ENCODE results near the gene UXT. TPM values are rescaled to one million over a fixed set of nuclear protein-coding genes. Genes with fewer than 3 reads are reported as not detected.

Gene UXT
- polyA plus RNA-seq, 4 donors: 131 to 221 (median 168) TPM

- Histone ChIP-seq H3K4me1 (ENCODE audit: control insufficient read depth in 3 of 3, insufficient read depth in 2 of 3, low read depth in 1 of 3, low read length in 2 of 3) (no peaks in the 10 kb centered on the region), H3K27ac (ENCODE audit: low read depth in 1 of 3, low read length in 2 of 3) (no peak within 1 kb of the TSS), H3K36me3 (ENCODE audit: control insufficient read depth in 3 of 3, insufficient read depth in 2 of 3, low read depth in 1 of 3, low read length in 3 of 3) (no peaks in the 10 kb centered on the region), H3K27me3 (ENCODE audit: control insufficient read depth in 3 of 3, insufficient read depth in 3 of 3, low read length in 3 of 3) (peaks cover 0 to 19% (median 0%) of the 10 kb centered on the region in 3 donors), H3K4me3 (ENCODE audit: low read depth in 1 of 3, low read length in 3 of 3) (peak within 1 kb of the TSS in 2 of 3 donors; percentile 13 to 21), H3K9me3 (ENCODE audit: control insufficient read depth in 2 of 2, insufficient read depth in 1 of 2, low read depth in 1 of 2, low read length in 1 of 2) (no peaks in the 10 kb centered on the region)
- DNase-seq (peak; percentile 43 to 84), FAIRE-seq (no peak)
- WGBS, 3 donors: 1 to 51% (median 16%) methylated on average over 30 to 87 of the region's 88 CpGs
These were observed 39.3 kb downstream of the UXT start, which contains the start of gene SYN1 for GRCh38 chrX:47619486-47620302. SYN1 (minus strand) TSS chrX:47619857; CDS start chrX:47619728, 129 bp downstream.

- H3K27me3 ChIP-seq (ENCODE audit: control insufficient read depth in 3 of 3, insufficient read depth in 3 of 3, low read length in 3 of 3): peaks cover 0 to 18% (median 0%) of the 10 kb centered on the region in 3 donors
- WGBS, 3 donors: 31 to 60% (median 48%) methylated on average over 22 to 32 of the region's 32 CpGs
- no peaks in the 10 kb centered on the region for H3K9me3 ChIP-seq (ENCODE audit: control insufficient read depth in 2 of 2, insufficient read depth in 1 of 2, low read depth in 1 of 2, low read length in 1 of 2)
- H3K36me3 ChIP-seq (ENCODE audit: control insufficient read depth in 3 of 3, insufficient read depth in 2 of 3, low read depth in 1 of 3, low read length in 3 of 3): no peaks in the 10 kb centered on the region
- FAIRE-seq (no peak), DNase-seq (no peak)
- H3K4me3 ChIP-seq (ENCODE audit: low read depth in 1 of 3, low read length in 3 of 3): no peak overlapping the region
- no peak overlapping the region for H3K27ac ChIP-seq (ENCODE audit: low read depth in 1 of 3, low read length in 2 of 3)
- no peaks in the 10 kb centered on the region for H3K4me1 ChIP-seq (ENCODE audit: control insufficient read depth in 3 of 3, insufficient read depth in 2 of 3, low read depth in 1 of 3, low read length in 2 of 3)
These were observed 40.0 kb downstream of the UXT start for GRCh38 chrX:47618923-47619485.

- peaks cover 0 to 8% (median 0%) of the 10 kb centered on the region in 3 donors for H3K27me3 ChIP-seq (ENCODE audit: control insufficient read depth in 3 of 3, insufficient read depth in 3 of 3, low read length in 3 of 3)
- H3K36me3 ChIP-seq (ENCODE audit: control insufficient read depth in 3 of 3, insufficient read depth in 2 of 3, low read depth in 1 of 3, low read length in 3 of 3): no peaks in the 10 kb centered on the region
- no peak overlapping the region for H3K27ac ChIP-seq (ENCODE audit: low read depth in 1 of 3, low read length in 2 of 3)
- no peak overlapping the region for H3K4me3 ChIP-seq (ENCODE audit: low read depth in 1 of 3, low read length in 3 of 3)
- no peaks in the 10 kb centered on the region for H3K9me3 ChIP-seq (ENCODE audit: control insufficient read depth in 2 of 2, insufficient read depth in 1 of 2, low read depth in 1 of 2, low read length in 1 of 2)
- FAIRE-seq (no peak), DNase-seq (no peak)
- no peaks in the 10 kb centered on the region for H3K4me1 ChIP-seq (ENCODE audit: control insufficient read depth in 3 of 3, insufficient read depth in 2 of 3, low read depth in 1 of 3, low read length in 2 of 3)
- 69 to 85% (median 81%) methylated on average over 5 of the region's 5 CpGs for WGBS, 3 donors
These were observed 44.4 kb downstream of the UXT start for GRCh38 chrX:47614618-47615017.

GRCh38 chrX:47613082-47613481 lies 45.9 kb downstream of the UXT start:
- FAIRE-seq: no peak
- no peaks in the 10 kb centered on the region for H3K9me3 ChIP-seq (ENCODE audit: control insufficient read depth in 2 of 2, insufficient read depth in 1 of 2, low read depth in 1 of 2, low read length in 1 of 2)
- no peak for DNase-seq
- H3K27me3 ChIP-seq (ENCODE audit: control insufficient read depth in 3 of 3, insufficient read depth in 3 of 3, low read length in 3 of 3): peaks cover 0 to 3% (median 0%) of the 10 kb centered on the region in 3 donors
- WGBS, 3 donors: 85 to 89% (median 88%) methylated on average over 6 to 8 of the region's 8 CpGs
- no peak overlapping the region for H3K4me3 ChIP-seq (ENCODE audit: low read depth in 1 of 3, low read length in 3 of 3)
- H3K36me3 ChIP-seq (ENCODE audit: control insufficient read depth in 3 of 3, insufficient read depth in 2 of 3, low read depth in 1 of 3, low read length in 3 of 3): no peaks in the 10 kb centered on the region
- no peak overlapping the region for H3K27ac ChIP-seq (ENCODE audit: low read depth in 1 of 3, low read length in 2 of 3)
- no peaks in the 10 kb centered on the region for H3K4me1 ChIP-seq (ENCODE audit: control insufficient read depth in 3 of 3, insufficient read depth in 2 of 3, low read depth in 1 of 3, low read length in 2 of 3)

- no peak for FAIRE-seq
- H3K27ac ChIP-seq (ENCODE audit: low read depth in 1 of 3, low read length in 2 of 3): no peak overlapping the region
These were observed 46.6 kb downstream of the UXT start for GRCh38 chrX:47612418-47612817.

GRCh38 chrX:47611926-47612325 lies 47.1 kb downstream of the UXT start:
- WGBS, 3 donors: 65 to 100% (median 91%) methylated on average over 2 of the region's 2 CpGs
- no peaks in the 10 kb centered on the region for H3K36me3 ChIP-seq (ENCODE audit: control insufficient read depth in 3 of 3, insufficient read depth in 2 of 3, low read depth in 1 of 3, low read length in 3 of 3)
- DNase-seq (no peak), FAIRE-seq (no peak)
- no peak overlapping the region for H3K4me3 ChIP-seq (ENCODE audit: low read depth in 1 of 3, low read length in 3 of 3)
- no peak overlapping the region for H3K27ac ChIP-seq (ENCODE audit: low read depth in 1 of 3, low read length in 2 of 3)
- H3K9me3 ChIP-seq (ENCODE audit: control insufficient read depth in 2 of 2, insufficient read depth in 1 of 2, low read depth in 1 of 2, low read length in 1 of 2): no peaks in the 10 kb centered on the region
- no peaks in the 10 kb centered on the region for H3K4me1 ChIP-seq (ENCODE audit: control insufficient read depth in 3 of 3, insufficient read depth in 2 of 3, low read depth in 1 of 3, low read length in 2 of 3)
- no peaks in the 10 kb centered on the region for H3K27me3 ChIP-seq (ENCODE audit: control insufficient read depth in 3 of 3, insufficient read depth in 3 of 3, low read length in 3 of 3)

More at GRCh38 chrX:47612418-47612817, 46.6 kb downstream of the UXT start:
- H3K9me3 ChIP-seq (ENCODE audit: control insufficient read depth in 2 of 2, insufficient read depth in 1 of 2, low read depth in 1 of 2, low read length in 1 of 2): no peaks in the 10 kb centered on the region
- no peak overlapping the region for H3K4me3 ChIP-seq (ENCODE audit: low read depth in 1 of 3, low read length in 3 of 3)
- DNase-seq: no peak
- H3K4me1 ChIP-seq (ENCODE audit: control insufficient read depth in 3 of 3, insufficient read depth in 2 of 3, low read depth in 1 of 3, low read length in 2 of 3): no peaks in the 10 kb centered on the region
- H3K27me3 ChIP-seq (ENCODE audit: control insufficient read depth in 3 of 3, insufficient read depth in 3 of 3, low read length in 3 of 3): no peaks in the 10 kb centered on the region
- no peaks in the 10 kb centered on the region for H3K36me3 ChIP-seq (ENCODE audit: control insufficient read depth in 3 of 3, insufficient read depth in 2 of 3, low read depth in 1 of 3, low read length in 3 of 3)

GRCh38 chrX:47611489-47611888 lies 47.5 kb downstream of the UXT start:
- 76 to 89% (median 77%) methylated on average over 2 of the region's 2 CpGs for WGBS, 3 donors
- no peak for FAIRE-seq

GRCh38 chrX:47610511-47610910 lies 48.5 kb downstream of the UXT start:
- no peaks in the 10 kb centered on the region for H3K27me3 ChIP-seq (ENCODE audit: control insufficient read depth in 3 of 3, insufficient read depth in 3 of 3, low read length in 3 of 3)
- WGBS, 3 donors: 76 to 88% (median 81%) methylated on average over 4 of the region's 4 CpGs
- no peaks in the 10 kb centered on the region for H3K4me1 ChIP-seq (ENCODE audit: control insufficient read depth in 3 of 3, insufficient read depth in 2 of 3, low read depth in 1 of 3, low read length in 2 of 3)
- H3K27ac ChIP-seq (ENCODE audit: low read depth in 1 of 3, low read length in 2 of 3): no peak overlapping the region
- H3K36me3 ChIP-seq (ENCODE audit: control insufficient read depth in 3 of 3, insufficient read depth in 2 of 3, low read depth in 1 of 3, low read length in 3 of 3): no peaks in the 10 kb centered on the region
- H3K9me3 ChIP-seq (ENCODE audit: control insufficient read depth in 2 of 2, insufficient read depth in 1 of 2, low read depth in 1 of 2, low read length in 1 of 2): no peaks in the 10 kb centered on the region
- no peak overlapping the region for H3K4me3 ChIP-seq (ENCODE audit: low read depth in 1 of 3, low read length in 3 of 3)
- DNase-seq (no peak), FAIRE-seq (no peak)

More at GRCh38 chrX:47611489-47611888, 47.5 kb downstream of the UXT start:
- Histone ChIP-seq H3K36me3 (ENCODE audit: control insufficient read depth in 3 of 3, insufficient read depth in 2 of 3, low read depth in 1 of 3, low read length in 3 of 3) (no peaks in the 10 kb centered on the region), H3K27me3 (ENCODE audit: control insufficient read depth in 3 of 3, insufficient read depth in 3 of 3, low read length in 3 of 3) (no peaks in the 10 kb centered on the region), H3K4me3 (ENCODE audit: low read depth in 1 of 3, low read length in 3 of 3) (no peak overlapping the region), H3K4me1 (ENCODE audit: control insufficient read depth in 3 of 3, insufficient read depth in 2 of 3, low read depth in 1 of 3, low read length in 2 of 3) (no peaks in the 10 kb centered on the region), H3K9me3 (ENCODE audit: control insufficient read depth in 2 of 2, insufficient read depth in 1 of 2, low read depth in 1 of 2, low read length in 1 of 2) (no peaks in the 10 kb centered on the region), H3K27ac (ENCODE audit: low read depth in 1 of 3, low read length in 2 of 3) (no peak overlapping the region)
- no peak for DNase-seq
